Gastrocnemius medialis (tissue), 4 donors: Measurements from ENCODE around the gene MAN1B1.
"Not testable (repeated sequence)": the region's sequence is repeated elsewhere in the genome, so short reads cannot be mapped to it uniquely, and the experiment has no call there.

ENCODE experiments used
- POLR2A ChIP-seq, 2 donors: fragments of 450-650 bp; IDR thresholded peaks; one replicate each; pipeline ENCODE4 v1.6.1; 2017; ENCODE audit warnings: antibody characterized with exemption in 2 of 2, mild to moderate bottlenecking in 2 of 2, moderate library complexity in 2 of 2
- TF ChIP-seq, protein P1 (sequence below), 5 experiments: fragments of 450-650 bp in 3 of 5; fragments of 200-600 bp in 2 of 5; sonication (generic) in 2 of 5; IDR thresholded peaks in 4 of 5; conservative IDR thresholded peaks in 1 of 5; 1 replicate in 4 of 5; 2 replicates in 1 of 5; pipeline ENCODE4 v1.5.1; 2016 to 2019; ENCODE audit warnings: antibody characterized with exemption in 5 of 5, mild to moderate bottlenecking in 3 of 5, moderate library complexity in 3 of 5

DNA sequence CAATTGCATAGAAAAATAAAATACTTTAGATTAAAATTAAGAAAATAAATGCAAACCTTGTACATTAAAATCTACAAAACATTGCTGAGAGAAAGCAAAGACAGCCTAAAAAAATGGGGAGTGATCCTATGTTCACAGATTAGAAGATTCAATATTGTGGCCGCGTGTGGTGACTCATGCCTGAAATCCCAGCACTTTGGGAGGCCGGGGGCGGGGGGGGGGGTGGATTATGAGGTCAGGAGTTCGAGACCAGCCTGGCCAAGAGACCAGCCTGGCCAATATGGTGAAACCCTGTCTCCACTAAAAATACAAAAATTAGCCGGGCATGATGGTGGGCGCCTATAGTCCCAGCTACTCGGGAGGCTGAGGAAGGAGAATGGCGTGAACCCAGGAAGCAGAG is 48.4 kb downstream of the MAN1B1 start:
- not testable (repeated sequence) for TF ChIP-seq POLR2A (IDR thresholded peaks at IDR 0.05)
- TF ChIP-seq, protein P1, sequence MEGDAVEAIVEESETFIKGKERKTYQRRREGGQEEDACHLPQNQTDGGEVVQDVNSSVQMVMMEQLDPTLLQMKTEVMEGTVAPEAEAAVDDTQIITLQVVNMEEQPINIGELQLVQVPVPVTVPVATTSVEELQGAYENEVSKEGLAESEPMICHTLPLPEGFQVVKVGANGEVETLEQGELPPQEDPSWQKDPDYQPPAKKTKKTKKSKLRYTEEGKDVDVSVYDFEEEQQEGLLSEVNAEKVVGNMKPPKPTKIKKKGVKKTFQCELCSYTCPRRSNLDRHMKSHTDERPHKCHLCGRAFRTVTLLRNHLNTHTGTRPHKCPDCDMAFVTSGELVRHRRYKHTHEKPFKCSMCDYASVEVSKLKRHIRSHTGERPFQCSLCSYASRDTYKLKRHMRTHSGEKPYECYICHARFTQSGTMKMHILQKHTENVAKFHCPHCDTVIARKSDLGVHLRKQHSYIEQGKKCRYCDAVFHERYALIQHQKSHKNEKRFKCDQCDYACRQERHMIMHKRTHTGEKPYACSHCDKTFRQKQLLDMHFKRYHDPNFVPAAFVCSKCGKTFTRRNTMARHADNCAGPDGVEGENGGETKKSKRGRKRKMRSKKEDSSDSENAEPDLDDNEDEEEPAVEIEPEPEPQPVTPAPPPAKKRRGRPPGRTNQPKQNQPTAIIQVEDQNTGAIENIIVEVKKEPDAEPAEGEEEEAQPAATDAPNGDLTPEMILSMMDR (IDR thresholded peaks at IDR 0.05 in 4 of 5, conservative IDR thresholded peaks at IDR 0.05 in 1 of 5), result not testable (repeated sequence)
